ENCODE measurements around the gene E4F1. TPM values are rescaled to one million over a fixed set of nuclear protein-coding genes. Genes with fewer than 3 reads are reported as not detected.

Gene E4F1
- total and polyA plus RNA-seq, 10 of the 15 experiments (the other 5 are each of a cell fraction or from before 2014, with no cell fraction given), result 0.23 to 36.5 (median 14.5) TPM

- no peak for TF ChIP-seq ZNF592 (IDR thresholded peaks at IDR 0.05)
- TF ChIP-seq CREB1 (IDR thresholded peaks at IDR 0.05; ENCODE audit: low read depth), result no peak
Measured at GRCh38 chr16:2278956-2279800, 55.8 kb downstream of the E4F1 start (continued).

GRCh38 chr16:2280461-2280860 is 57.1 kb downstream of the E4F1 start:
- DNase-seq (ENCODE audit: low read depth, low spot score) (no peak), FAIRE-seq (no peak), ATAC-seq (no peak)
- no peaks in the 10 kb centered on the region for H4K20me1 ChIP-seq (ENCODE audit: control insufficient read depth, insufficient read depth)
- no peak overlapping the region for H3K4me3 ChIP-seq
- H3K27ac ChIP-seq (ENCODE audit: control insufficient read depth, insufficient read depth), result no peak overlapping the region
- POLR2A ChIA-PET, result interaction anchor here (1.1 kb wide), 1 partner anchor 10 kb away, joined by 3 read pairs; no protein-coding TSS in a partner anchor
- BruUV-seq (replicated peaks), result no TSS peak
- no peaks in the 10 kb centered on the region for H3K4me1 ChIP-seq (ENCODE audit: control insufficient read depth, insufficient read depth, low read length)
- intact Hi-C loops (cut with micrococcal nuclease; ENCODE audit: unreplicated experiment), result no loop called here
- SMC1A ChIA-PET (ENCODE audit: uncharacterized antibody, unreplicated experiment), result no interaction called here
- RAD21 ChIA-PET (ENCODE audit: unreplicated experiment), result no interaction called here
- H3K9me3 ChIP-seq (replicated peaks; ENCODE audit: control insufficient read depth, insufficient read depth, low read length), result no peaks in the 10 kb centered on the region
- no peaks in the 10 kb centered on the region for H3K27me3 ChIP-seq (replicated peaks in 1 of 2; ENCODE audit: control insufficient read depth in 2 of 2, insufficient read depth in 2 of 2, low read length in 1 of 2)
- in situ Hi-C loops (cut with MboI), result no loop called here
- H3K4me2 ChIP-seq (ENCODE audit: control insufficient read depth, insufficient read depth), result no peak overlapping the region
- H3K36me3 ChIP-seq (ENCODE audit: control insufficient read depth in 2 of 2, insufficient read depth in 2 of 2, low read length in 1 of 2), result no peaks in the 10 kb centered on the region
- TF ChIP-seq ESRRA (IDR thresholded peaks at IDR 0.05; ENCODE audit: low read length) (no peak), HDGF (IDR thresholded peaks at IDR 0.05) (no peak), SMC3 (IDR thresholded peaks at IDR 0.05; ENCODE audit: borderline replicate concordance, low read length) (no peak), SIX5 (IDR thresholded peaks at IDR 0.05; ENCODE audit: low read depth, low read length, severe bottlenecking) (no peak), USF1 (IDR thresholded peaks at IDR 0.05; ENCODE audit: borderline replicate concordance, extremely low read length, insufficient read depth, low read depth, low read length) (no peak), HDAC6 (IDR thresholded peaks at IDR 0.05; ENCODE audit: unreplicated experiment) (no peak), SUPT20H (IDR thresholded peaks at IDR 0.05; ENCODE audit: borderline replicate concordance, control insufficient read depth, low read depth, low read length) (no peak), NRF1 (conservative IDR thresholded peaks at IDR 0.05; ENCODE audit: low read depth, low read length) (no peak), SPI1 (IDR thresholded peaks at IDR 0.05; ENCODE audit: borderline replicate concordance, insufficient read depth, low read depth, low read length) (no peak), NFIC (IDR thresholded peaks at IDR 0.05; ENCODE audit: low read depth, low read length) (no peak)
- CTCF ChIA-PET, result interaction anchor here (0.6 kb wide), 1 partner anchor 89 kb away, joined by 3 read pairs; no protein-coding TSS in a partner anchor
- no peaks in the 10 kb centered on the region for H3K79me2 ChIP-seq (ENCODE audit: control insufficient read depth, insufficient read depth, low read length)
- H3K9ac ChIP-seq (ENCODE audit: control insufficient read depth, insufficient read depth, low read length), result no peak overlapping the region
- no peak overlapping the region for H2AFZ ChIP-seq (ENCODE audit: control insufficient read depth, low read depth, low read length)
- WGBS (ENCODE audit: insufficient coverage, insufficient replicate concordance, low lambda C conversion rate, missing lambda C conversion rate), result 79% methylated on average over 8 of the region's 8 CpGs
